Measurements from ENCODE around the gene CLDN14.

GRCh38 chr21:36461918-36462486 is 17.9 kb downstream of the CLDN14 start:
- TF ChIP-seq CTCF (conservative IDR thresholded peaks at IDR 0.05) (no peak), ZFX (IDR thresholded peaks at IDR 0.05) (no peak)
